KG1 (cell line): ENCODE measurements around the gene RIPOR2.
"Not testable (repeated sequence)": the region's sequence is repeated elsewhere in the genome, so short reads cannot be mapped to it uniquely, and the experiment has no call there.

Experiments
- DNase-seq: peaks from one replicate; lab custom pipeline; 2025; lab: John Stamatoyannopoulos, UW

RIPOR2 gene

GRCh38 chr6:24925661-24926060 lies 10.1 kb downstream of the RIPOR2 start:
- DNase-seq = no peak

DNA sequence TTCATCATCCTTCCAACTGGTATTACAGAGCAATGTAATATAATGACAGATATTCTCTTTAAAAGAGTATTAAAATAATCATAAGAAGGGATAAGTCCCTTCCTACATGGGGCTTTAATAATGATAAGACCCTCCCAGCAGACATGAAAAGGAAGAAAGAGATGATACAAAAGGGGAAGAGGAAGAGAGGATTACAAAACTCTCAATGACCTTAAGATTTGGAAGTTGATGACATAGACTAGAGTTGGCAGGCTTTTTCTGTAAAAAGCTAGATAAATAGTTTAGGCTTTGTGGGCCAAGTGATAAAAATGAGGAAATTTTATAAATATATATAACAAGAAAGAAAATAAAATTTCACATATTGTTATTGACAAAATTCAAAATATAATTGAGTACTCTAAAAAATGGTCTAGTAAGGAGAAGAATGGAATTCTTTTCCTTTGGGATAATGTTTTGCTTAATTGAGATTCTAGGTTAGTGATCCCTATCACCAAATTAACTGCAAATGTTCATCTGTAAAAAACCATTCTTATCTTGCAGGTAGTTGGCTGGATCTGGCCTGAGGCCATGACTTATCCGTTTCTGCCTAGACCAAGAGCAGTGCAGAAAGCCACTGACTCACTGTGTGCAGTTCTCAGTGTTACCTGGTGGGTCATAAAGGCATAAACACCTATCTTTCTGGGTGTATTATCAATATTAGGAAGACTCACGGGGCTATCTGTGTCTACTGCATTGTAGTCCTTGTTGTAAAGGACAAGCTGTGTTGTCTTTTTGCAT lies 11.0 kb downstream of the RIPOR2 start:
- no peak for DNase-seq

DNA sequence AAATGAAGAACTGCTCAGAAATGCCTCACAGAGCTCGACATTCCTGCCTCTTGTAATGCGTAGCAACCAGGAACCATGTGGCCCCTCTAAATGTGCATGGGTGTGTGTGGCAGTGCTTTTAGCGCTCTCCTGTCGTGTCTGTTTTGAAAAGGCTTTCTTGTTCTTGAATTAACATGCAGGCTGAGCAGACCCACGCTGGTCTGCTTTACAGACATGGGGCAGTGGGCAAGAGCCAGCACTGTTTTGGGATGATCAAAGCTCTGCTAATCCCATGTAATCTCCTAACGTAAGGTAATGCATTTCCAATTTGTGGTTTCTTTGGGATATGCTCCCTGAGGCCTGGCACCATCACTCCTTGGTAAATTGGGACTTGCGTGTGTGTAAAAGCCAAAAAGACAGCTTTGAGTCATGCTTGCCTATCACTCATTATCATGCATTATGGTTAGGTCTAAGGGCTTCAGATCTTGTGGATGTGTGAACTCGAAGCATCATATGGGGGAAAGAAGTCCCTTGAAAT lies 11.8 kb downstream of the RIPOR2 start:
- no peak for DNase-seq

DNA sequence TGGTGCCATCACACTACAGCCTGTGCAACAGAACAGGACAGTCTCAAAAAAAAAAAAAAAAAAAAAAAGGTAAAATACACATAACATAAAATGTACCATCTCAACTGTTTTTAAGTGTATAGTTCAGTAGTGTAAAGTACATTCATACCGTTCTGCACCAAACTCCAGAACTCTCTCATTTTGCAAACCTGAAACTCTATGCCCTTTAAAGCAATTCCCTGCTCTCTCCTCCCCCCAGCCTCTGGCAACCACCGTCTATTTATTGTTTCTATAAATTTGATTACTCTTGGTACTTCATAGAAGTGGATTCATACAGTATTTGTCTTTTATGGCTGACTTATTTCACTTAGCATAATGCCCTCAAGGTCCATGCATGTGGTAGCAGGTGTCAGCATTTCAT lies 12.9 kb downstream of the RIPOR2 start:
- DNase-seq = no peak

DNA sequence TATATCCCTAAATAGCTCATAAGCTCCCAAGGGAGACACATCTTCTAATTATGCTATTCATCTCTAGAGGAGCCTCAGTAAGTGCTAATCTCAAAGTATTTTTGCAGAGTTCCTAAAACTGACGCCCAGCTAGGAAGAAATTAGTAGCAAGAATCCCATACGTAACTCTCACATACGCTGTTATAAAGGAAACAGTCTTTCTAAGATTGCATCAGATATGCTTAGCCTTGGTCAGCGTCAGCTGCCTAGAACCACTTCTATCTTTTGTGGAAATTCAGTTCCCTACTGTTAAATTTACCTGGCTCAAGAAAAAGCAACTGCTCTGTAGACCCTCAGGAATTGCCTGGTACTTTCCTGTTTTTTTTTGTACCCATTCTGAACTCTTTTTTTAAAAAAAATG lies 13.6 kb downstream of the RIPOR2 start:
- no peak for DNase-seq

DNA sequence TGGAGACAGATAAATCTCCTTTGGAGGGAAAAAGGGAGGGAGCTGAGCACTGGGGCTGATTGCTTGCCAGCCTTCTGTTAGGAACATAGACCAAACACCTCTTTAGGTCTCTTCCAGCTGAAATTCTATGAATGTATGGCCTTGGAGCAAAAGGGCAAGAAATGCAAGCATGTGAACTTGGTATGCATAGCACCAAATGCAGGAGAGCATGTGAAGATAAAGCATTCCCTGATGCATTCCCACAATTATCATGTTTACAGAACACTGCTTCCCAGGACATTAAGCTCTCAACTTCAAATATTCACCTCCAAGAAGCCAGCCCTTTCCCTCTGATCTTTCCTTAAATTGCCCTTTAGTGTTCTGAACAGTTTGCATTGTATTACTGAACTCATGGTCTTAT lies 15.6 kb downstream of the RIPOR2 start:
- no peak for DNase-seq

DNA sequence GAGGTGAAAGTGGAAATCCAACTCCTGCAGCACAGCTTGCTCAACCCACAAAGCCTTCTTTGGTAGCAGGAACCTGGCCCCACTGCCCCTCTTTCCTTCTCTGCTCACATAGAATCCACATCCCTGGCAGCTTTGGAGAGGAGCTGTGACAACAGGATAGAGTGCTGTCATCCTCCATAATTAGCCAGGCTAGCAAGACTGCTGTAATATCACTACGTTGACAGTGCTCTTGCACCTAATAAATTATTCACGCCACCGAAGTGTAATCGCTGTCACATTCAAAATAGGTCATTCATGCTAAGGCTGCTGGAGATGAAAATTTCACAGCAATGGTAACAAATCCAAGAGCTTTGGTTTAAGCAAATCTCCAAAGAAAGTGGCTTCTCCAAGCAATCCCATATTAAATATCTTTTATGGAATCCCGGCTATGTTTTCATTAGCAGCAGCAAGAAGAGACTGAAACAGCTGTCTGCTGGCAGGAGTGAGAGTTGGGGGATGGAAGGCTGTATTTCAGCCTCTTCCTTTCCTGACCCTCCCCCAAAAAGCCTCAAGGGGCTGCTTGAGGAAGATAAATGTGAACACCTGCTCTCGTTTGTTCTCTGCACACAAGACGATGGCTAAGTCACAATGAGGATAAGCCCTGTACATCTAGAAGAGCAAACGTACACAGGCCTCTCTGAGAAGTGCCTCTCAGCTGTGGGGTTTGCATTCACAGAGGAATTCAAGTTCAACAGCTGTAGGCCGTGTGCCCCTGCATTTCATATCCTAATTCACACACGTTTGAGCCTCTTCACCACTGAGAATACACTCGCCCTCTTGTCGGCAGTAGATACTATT lies 16.5 kb downstream of the RIPOR2 start:
- no peak for DNase-seq

- no peak for DNase-seq
Measured at GRCh38 chr6:24918641-24919055, 17.1 kb downstream of the RIPOR2 start.

DNA sequence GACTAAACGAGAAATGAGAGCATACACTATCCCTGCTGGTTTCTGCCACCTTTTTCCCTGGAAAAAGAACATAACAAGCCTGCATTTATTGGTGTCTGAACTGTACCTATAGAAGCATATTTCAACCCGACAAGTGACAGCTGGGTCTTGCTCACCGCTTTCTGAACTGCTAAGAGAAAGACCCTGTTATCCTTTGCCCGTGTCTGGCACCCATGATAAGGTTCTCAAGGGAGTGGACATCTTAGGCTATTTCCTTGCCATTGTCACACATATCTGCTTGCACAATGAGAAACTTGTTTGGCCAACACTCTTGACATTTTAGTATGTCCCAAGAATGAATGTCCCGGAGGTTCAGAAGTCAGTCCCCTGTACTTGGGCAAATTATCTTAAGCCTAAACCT lies 19.3 kb downstream of the RIPOR2 start:
- no peak for DNase-seq

DNA sequence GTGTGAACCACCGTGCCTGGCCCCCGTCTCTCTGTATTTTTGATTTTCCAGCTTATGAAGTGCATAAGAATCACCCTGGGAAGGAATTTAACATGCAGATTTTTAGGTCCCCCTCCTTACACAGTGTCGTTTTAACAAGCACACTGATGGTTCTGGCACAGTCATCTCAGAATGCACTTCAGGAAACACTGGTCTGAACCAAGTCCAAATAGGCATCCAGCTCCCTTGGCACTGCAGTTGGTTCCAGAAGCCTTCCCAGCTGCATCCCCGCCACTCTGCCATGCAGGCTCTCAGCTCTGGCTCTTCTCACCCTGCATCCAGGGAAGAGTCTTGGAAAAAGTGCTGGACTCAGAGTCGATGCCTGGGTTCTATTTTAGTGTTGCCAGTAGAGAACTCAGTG lies 20.1 kb downstream of the RIPOR2 start:
- no peak for DNase-seq

DNA sequence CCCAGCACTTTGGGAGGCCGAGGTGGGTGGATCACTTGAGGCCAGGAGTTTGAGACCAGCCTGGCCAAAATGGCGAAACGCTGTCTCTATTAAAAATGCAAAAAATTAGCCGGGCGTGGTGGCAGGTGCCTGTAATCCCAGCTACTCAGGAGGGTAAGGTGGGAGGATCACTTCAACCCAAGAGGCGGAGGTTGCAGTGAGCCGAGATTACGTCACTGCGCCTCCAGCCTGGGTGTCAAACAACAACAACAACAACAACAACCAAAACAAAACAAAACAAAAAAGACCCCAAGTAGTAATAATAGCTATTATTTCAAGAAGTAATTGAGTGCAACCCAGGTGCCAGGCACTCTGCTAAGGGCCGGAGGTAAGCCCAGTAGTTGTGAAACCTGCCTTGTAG lies 21.7 kb downstream of the RIPOR2 start:
- not testable (repeated sequence) for DNase-seq

- DNase-seq = no peak
Measured at GRCh38 chr6:24911796-24912382, 23.9 kb downstream of the RIPOR2 start.

GRCh38 chr6:24910961-24911725 lies 24.6 kb downstream of the RIPOR2 start:
- DNase-seq = no peak

GRCh38 chr6:24910331-24910960 lies 25.3 kb downstream of the RIPOR2 start:
- no peak for DNase-seq

DNA sequence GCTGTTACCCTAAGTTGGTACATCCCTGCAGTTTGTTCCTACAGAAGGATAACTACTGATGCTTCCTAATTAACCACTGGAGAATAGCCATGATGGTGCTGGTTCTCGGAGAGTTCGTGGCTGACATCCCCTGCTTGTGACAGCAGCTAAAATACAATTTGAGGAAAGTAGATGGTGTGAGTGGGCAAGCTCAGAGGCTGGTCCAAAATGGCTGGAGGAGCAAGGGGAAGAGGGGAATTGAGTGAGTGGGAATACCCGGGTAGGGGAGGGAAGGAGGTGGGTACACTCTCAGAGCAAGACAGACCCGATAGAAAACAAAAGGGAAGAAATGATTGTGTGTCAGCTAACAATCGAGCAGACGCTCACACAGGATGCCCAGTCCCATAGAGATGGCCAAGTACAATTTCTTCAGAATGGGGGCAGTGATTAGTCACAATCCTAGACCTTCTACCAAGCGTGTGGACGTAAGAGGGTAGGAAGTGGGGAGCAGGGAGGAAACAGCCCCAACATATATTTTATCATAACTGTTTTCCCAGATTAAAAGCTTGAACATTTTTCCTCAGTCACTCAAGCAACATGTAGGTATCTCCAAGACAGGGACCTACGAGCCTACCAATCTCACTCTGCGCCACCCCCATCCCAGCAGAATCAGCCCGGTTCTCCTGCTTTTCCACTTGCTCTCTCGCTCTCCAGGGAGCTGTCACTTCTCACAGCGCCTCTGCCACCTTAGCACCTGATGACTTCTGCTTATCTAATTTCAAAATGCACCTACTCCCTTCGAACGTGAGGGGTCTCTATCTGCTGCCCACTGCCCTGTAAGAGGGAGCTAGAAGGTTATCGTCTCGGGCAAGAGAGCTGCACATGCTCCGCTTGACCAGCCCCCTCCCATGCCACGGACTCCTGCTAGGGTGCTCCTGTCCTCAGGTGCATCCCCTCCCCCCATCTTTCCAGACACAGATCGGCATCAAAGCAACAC lies 26.2 kb downstream of the RIPOR2 start:
- no peak for DNase-seq

DNA sequence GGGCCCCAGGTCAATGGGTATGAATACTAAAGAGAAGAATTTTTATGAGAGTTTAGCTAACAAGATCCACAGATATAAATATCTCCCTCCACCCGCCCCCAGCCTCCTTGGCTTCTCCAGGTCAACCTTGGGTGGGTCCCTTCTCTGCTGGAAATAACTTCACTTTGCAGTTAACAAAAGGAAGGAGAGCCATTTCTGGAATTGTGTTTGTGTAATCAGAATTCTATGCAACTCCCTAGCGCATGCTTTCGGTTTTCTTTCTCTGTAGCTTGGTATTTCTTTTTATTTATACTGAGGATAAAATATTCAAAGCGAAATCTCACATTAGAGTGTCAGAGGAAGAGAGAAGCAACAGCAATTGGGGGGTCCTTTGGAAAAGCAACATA lies 27.1 kb downstream of the RIPOR2 start:
- DNase-seq = no peak

GRCh38 chr6:24907919-24908649 lies 27.7 kb downstream of the RIPOR2 start:
- no peak for DNase-seq

DNA sequence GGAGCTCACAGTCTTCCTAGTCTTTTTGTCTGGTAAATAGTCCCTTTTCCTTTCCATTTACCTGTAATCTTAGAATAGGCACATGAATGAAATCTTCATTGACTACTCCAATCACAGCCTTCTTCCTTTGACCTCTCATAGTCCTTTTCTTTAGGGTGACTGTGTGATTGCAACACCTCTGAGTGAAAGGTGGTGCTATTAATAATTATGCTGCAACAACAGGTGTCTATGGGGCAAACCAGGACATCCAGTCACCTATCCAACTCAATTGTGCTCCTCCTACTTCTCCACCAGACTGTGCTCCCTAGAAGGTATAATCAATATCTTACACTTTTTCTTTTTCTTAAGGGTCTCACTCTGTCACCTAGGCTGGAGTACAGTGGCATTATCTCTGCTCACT lies 29.4 kb downstream of the RIPOR2 start:
- no peak for DNase-seq

- DNase-seq = no peak
Measured at GRCh38 chr6:24905483-24905882, 30.3 kb downstream of the RIPOR2 start.

- no peak for DNase-seq
Measured at GRCh38 chr6:24903681-24904080, 32.1 kb downstream of the RIPOR2 start.
